SK-N-SH (cell line): Measurements from ENCODE around the gene GTF3C2. TPM values are rescaled to one million over a fixed set of nuclear protein-coding genes. Genes with fewer than 3 reads are reported as not detected.

Experiments used
- CTCF ChIA-PET: fragments of 300-600, 350-600 bp; formaldehyde crosslinking; extraction: SDS; loops from one replicate; lab custom pipeline; 2021; lab: Yijun Ruan, JAX
- POLR2A ChIA-PET: fragments of 350-600 bp; sonication (Branson Sonifier 250); formaldehyde crosslinking; extraction: SDS; loops from one replicate; lab custom pipeline; 2020; ENCODE audit warnings: antibody characterized with exemption, inconsistent platforms; lab: Yijun Ruan, JAX
- DNase-seq: peaks from one replicate; pipeline ENCODE4 v3.0.0; 2012
- H2AFZ ChIP-seq: fragments of 200-600 bp; sonication (generic); 2 replicates; pipeline ENCODE4 v1.8.1; 2016; ENCODE audit warnings: antibody characterized with exemption, mild to moderate bottlenecking, low read depth
- H3F3A ChIP-seq: fragments of 200-600 bp; sonication (generic); replicated peaks from 2 replicates; pipeline ENCODE3; 2016; ENCODE audit warnings: antibody characterized with exemption, mild to moderate bottlenecking; ENCODE audit not compliant: insufficient read depth
- H3K27ac ChIP-seq, 2 experiments: fragments of 200-500 bp in 1 of 2; fragments of 200-600 bp in 1 of 2; sonication (Bioruptor generic) in 1 of 2; sonication (generic), shearing (Covaris generic) in 1 of 2; 2 replicates each; pipeline versions ENCODE4 v1.5.1 to v1.6.1; 2014 to 2016; ENCODE audit warnings: low read depth in 2 of 2, inconsistent platforms in 1 of 2, low read length in 1 of 2, mild to moderate bottlenecking in 1 of 2, mixed read lengths in 1 of 2
- H3K27me3 ChIP-seq: fragments of 200-600 bp; sonication (generic), shearing (Covaris generic); 2 replicates; pipeline ENCODE4 v1.6.1; 2016; ENCODE audit warnings: mixed run types; ENCODE audit not compliant: insufficient read depth
- H3K36me3 ChIP-seq, 2 experiments: fragments of 200-500 bp in 1 of 2; fragments of 200-600 bp in 1 of 2; sonication (Bioruptor generic) in 1 of 2; sonication (generic) in 1 of 2; replicated peaks in 1 of 2; 2 replicates each; pipeline versions ENCODE3 to v1.5.1; 2014 to 2016; ENCODE audit warnings: low read length in 1 of 2, mild to moderate bottlenecking in 1 of 2; ENCODE audit not compliant: insufficient read depth in 2 of 2, control insufficient read depth in 1 of 2
- H3K4me1 ChIP-seq, 2 experiments: fragments of 200-500 bp in 1 of 2; fragments of 200-600 bp in 1 of 2; sonication (Bioruptor generic) in 1 of 2; sonication (generic), shearing (Covaris generic) in 1 of 2; 2 replicates each; pipeline versions ENCODE4 v1.5.1 to v1.6.1; 2014 to 2016; ENCODE audit warnings: low read depth in 1 of 2, low read length in 1 of 2, mixed run types in 1 of 2; ENCODE audit not compliant: insufficient read depth in 2 of 2, control insufficient read depth in 1 of 2
- H3K4me2 ChIP-seq: fragments of 200-600 bp; sonication (generic), shearing (Covaris generic); 2 replicates; pipeline ENCODE4 v1.6.1; 2017; ENCODE audit warnings: mixed run types
- H3K4me3 ChIP-seq, 2 experiments: fragments of 200-500 bp in 1 of 2; fragments of 200-600 bp in 1 of 2; sonication (Bioruptor generic) in 1 of 2; sonication (generic), shearing (Covaris generic) in 1 of 2; 2 replicates each; pipeline versions ENCODE4 v1.5.1 to v1.8.1; 2014 to 2016; ENCODE audit warnings: low read depth in 2 of 2, inconsistent platforms in 1 of 2, low read length in 1 of 2, mild to moderate bottlenecking in 1 of 2, mixed read lengths in 1 of 2, moderate library complexity in 1 of 2
- H3K79me2 ChIP-seq: fragments of 200-600 bp; sonication (generic); 2 replicates; pipeline ENCODE4 v1.8.1; 2017; ENCODE audit warnings: mild to moderate bottlenecking; ENCODE audit not compliant: insufficient read depth
- H3K9ac ChIP-seq: fragments of 200-600 bp; sonication (generic); 2 replicates; pipeline ENCODE4 v1.6.1; 2017; ENCODE audit warnings: mixed run types
- H3K9me2 ChIP-seq: fragments of 200-600 bp; sonication (generic); 2 replicates; pipeline ENCODE4 v1.6.1; 2017; ENCODE audit warnings: mixed run types
- H3K9me3 ChIP-seq: fragments of 200-600 bp; sonication (generic); 2 replicates; pipeline ENCODE4 v1.6.1; 2017; ENCODE audit warnings: mixed run types, mild to moderate bottlenecking, moderate library complexity
- H4K20me1 ChIP-seq: fragments of 200-600 bp; sonication (generic); 2 replicates; pipeline ENCODE4 v1.6.1; 2017; ENCODE audit warnings: mild to moderate bottlenecking, mixed run types; ENCODE audit not compliant: insufficient read depth
- ELF1 ChIP-seq: IDR thresholded peaks from 2 replicates; pipeline ENCODE4 v1.4.0; 2012
- EP300 ChIP-seq, 2 experiments: IDR thresholded peaks; 2 replicates each; pipeline versions ENCODE4 v1.4.0 to v1.6.1; 2012; ENCODE audit warnings: borderline replicate concordance in 1 of 2, low read depth in 1 of 2, low read length in 1 of 2
- EZH2phosphoT487 ChIP-seq: fragments of 200-600 bp; sonication (generic); IDR thresholded peaks from 2 replicates; pipeline ENCODE4 v1.6.1; 2017; ENCODE audit warnings: low read depth, mixed run types, mild to moderate bottlenecking, antibody characterized with exemption, moderate library complexity, borderline replicate concordance
- JUND ChIP-seq: IDR thresholded peaks from 2 replicates; pipeline ENCODE4 v1.4.0; 2012
- MAX ChIP-seq: IDR thresholded peaks from 2 replicates; pipeline ENCODE4 v1.4.0; 2012; ENCODE audit warnings: low read depth
- MEF2A ChIP-seq: IDR thresholded peaks from 2 replicates; pipeline ENCODE4 v1.4.0; 2012; ENCODE audit warnings: low read depth, borderline replicate concordance
- MXI1 ChIP-seq: IDR thresholded peaks from 2 replicates; pipeline ENCODE4 v1.6.1; 2012; ENCODE audit warnings: mild to moderate bottlenecking, low read depth, low read length, improper control_type of control experiment
- NRF1 ChIP-seq: IDR thresholded peaks from 2 replicates; pipeline ENCODE4 v1.6.1; 2012; ENCODE audit warnings: low read depth, mild to moderate bottlenecking, low read length
- POLR2AphosphoS5 ChIP-seq: IDR thresholded peaks from 2 replicates; pipeline ENCODE4 v1.6.1; 2012; ENCODE audit warnings: low read depth, low read length
- RCOR1 ChIP-seq: fragments of 150-350 bp; IDR thresholded peaks from 2 replicates; pipeline ENCODE4 v1.6.1; 2017; ENCODE audit warnings: antibody characterized with exemption, low read length
- REST ChIP-seq: IDR thresholded peaks from 2 replicates; pipeline ENCODE4 v1.6.1; 2012; ENCODE audit warnings: mild to moderate bottlenecking, low read depth, low read length, moderate library complexity
- RXRA ChIP-seq: IDR thresholded peaks from 2 replicates; pipeline ENCODE4 v1.4.0; 2012; ENCODE audit warnings: low read depth, mild to moderate bottlenecking, borderline replicate concordance
- SMC3 ChIP-seq: IDR thresholded peaks from 2 replicates; pipeline ENCODE4 v1.6.1; 2012; ENCODE audit warnings: low read depth, low read length, improper control_type of control experiment
- TAF1 ChIP-seq: IDR thresholded peaks from 2 replicates; pipeline ENCODE4 v1.6.1; 2012; ENCODE audit warnings: low read depth, mild to moderate bottlenecking, low read length, moderate library complexity, borderline replicate concordance
- USF1 ChIP-seq: IDR thresholded peaks from 2 replicates; pipeline ENCODE4 v1.4.0; 2012; ENCODE audit warnings: low read depth, borderline replicate concordance
- WGBS: methylation state at CpG from one replicate; pipeline ENCODE4 v1.1.6; 2017; ENCODE audit warnings: low lambda C conversion rate; 5-methylcytosine and 5-hydroxymethylcytosine counted together
- polyA plus RNA-seq, 3 experiments: library from polyadenylated mRNA; depleted of rRNA; stranded (reverse); fragments of >200 nt; gene quantifications; 2 replicates each; pipeline ENCODE4 v1.2.3, GENCODE V29; 2012
- TF ChIP-seq, protein P1 (sequence below): fragments of 150-350 bp; IDR thresholded peaks from 2 replicates; pipeline ENCODE4 v1.6.1; 2017; ENCODE audit warnings: antibody characterized with exemption, low read length, low read depth, borderline replicate concordance

Gene GTF3C2
- polyA plus RNA-seq, 1 of the 3 experiments (the other 2 are of a cell fraction), result 65.8 TPM

- Histone ChIP-seq H3K27me3 (no peaks in the 10 kb centered on the region), H4K20me1 (peaks cover 12% of the 10 kb centered on the region; the same call in 1 of the 2 replicates), H3K36me3 (peaks cover 0 to 2% of the 10 kb centered on the region in 2 experiments), H3K27ac (no peak overlapping the region), H3K9me2 (no peaks in the 10 kb centered on the region), H3K4me1 (peaks cover 7 to 12% of the 10 kb centered on the region in 2 experiments; a peak in 3 of 4 replicates), H3K79me2 (peaks cover 94% of the 10 kb centered on the region), H2AFZ (no peak overlapping the region), H3K4me3 (no peak overlapping the region), H3K9me3 (no peaks in the 10 kb centered on the region), H3K4me2 (no peak overlapping the region), H3K9ac (no peak overlapping the region), H3F3A (peaks cover 17% of the 10 kb centered on the region)
- POLR2A ChIA-PET, result no interaction called here
- 92% methylated on average over 6 of the region's 6 CpGs for WGBS
- TF ChIP-seq SMC3, result no peak
- TF ChIP-seq MAX, result no peak
- TF ChIP-seq, protein P1, sequence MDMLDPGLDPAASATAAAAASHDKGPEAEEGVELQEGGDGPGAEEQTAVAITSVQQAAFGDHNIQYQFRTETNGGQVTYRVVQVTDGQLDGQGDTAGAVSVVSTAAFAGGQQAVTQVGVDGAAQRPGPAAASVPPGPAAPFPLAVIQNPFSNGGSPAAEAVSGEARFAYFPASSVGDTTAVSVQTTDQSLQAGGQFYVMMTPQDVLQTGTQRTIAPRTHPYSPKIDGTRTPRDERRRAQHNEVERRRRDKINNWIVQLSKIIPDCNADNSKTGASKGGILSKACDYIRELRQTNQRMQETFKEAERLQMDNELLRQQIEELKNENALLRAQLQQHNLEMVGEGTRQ, result no peak
- no peak for TF ChIP-seq REST
- no peak for TF ChIP-seq EP300 (IDR thresholded peaks at IDR 0.05; ENCODE audit: borderline replicate concordance in 1 of 2, low read depth in 1 of 2, low read length in 1 of 2)
- no peak for TF ChIP-seq MXI1
- no peak for TF ChIP-seq ELF1
- no peak for TF ChIP-seq EZH2phosphoT487
- TF ChIP-seq TAF1, result no peak
- TF ChIP-seq USF1, result no peak
- no peak for TF ChIP-seq RCOR1
- TF ChIP-seq RXRA, result no peak
- TF ChIP-seq MEF2A, result no peak
- no peak for TF ChIP-seq POLR2AphosphoS5
- no peak for TF ChIP-seq NRF1
- no peak for TF ChIP-seq JUND
- DNase-seq, result no peak
- CTCF ChIA-PET, result interaction anchor here (0.7 to 1.9 kb wide), 5 partner anchors 12 to 69 kb away, joined by 3 to 6 read pairs (median 4); no protein-coding TSS in a partner anchor
Measured at GRCh38 chr2:27351802-27352598, 4.6 kb downstream of the GTF3C2 start.
